GM12891 (cell line): ENCODE data around the gene SRGAP3.

Source experiments
- PAX5 ChIP-seq: IDR thresholded peaks from 2 replicates; pipeline ENCODE4 v1.6.1; 2011; ENCODE audit warnings: low read length, moderate library complexity, mild to moderate bottlenecking; ENCODE audit not compliant: insufficient read depth, severe bottlenecking
- POLR2A ChIP-seq: IDR thresholded peaks from 2 replicates; pipeline ENCODE4 v1.6.1; 2011; ENCODE audit warnings: low read depth, low read length, control low read depth
- POLR2AphosphoS5 ChIP-seq: IDR thresholded peaks from 2 replicates; pipeline ENCODE4 v1.6.1; 2011; ENCODE audit warnings: low read depth, low read length, control low read depth
- POU2F2 ChIP-seq: IDR thresholded peaks from 2 replicates; pipeline ENCODE4 v1.6.1; 2011; ENCODE audit warnings: low read depth, mild to moderate bottlenecking, control low read depth, low read length, moderate library complexity
- SPI1 ChIP-seq: IDR thresholded peaks from 2 replicates; pipeline ENCODE4 v1.6.1; 2011; ENCODE audit warnings: low read depth, low read length, control low read depth
- TAF1 ChIP-seq: IDR thresholded peaks from 2 replicates; pipeline ENCODE4 v1.6.1; 2011; ENCODE audit warnings: low read depth, low read length, control low read depth

DNA sequence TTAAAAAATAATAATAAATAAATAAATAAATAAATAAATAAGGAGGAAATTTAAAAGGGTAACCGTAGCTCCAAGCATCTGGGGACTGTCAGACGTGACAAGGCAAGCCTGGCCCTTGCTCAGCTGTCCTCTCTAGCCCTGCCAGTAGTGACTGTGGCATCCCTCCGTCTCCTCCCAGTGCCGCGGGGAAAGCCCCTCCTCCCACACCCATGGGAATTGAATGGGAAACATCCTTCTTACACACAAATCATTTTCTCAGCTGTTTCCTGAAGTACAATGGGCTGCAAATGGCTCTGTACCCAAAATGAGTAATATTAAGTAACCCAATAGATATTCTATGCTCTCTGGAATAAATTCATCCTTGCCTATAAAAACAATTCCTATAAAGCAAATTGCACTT is 184.6 kb downstream of the SRGAP3 start:
- TF ChIP-seq POLR2AphosphoS5 (no peak), POLR2A (no peak), TAF1 (no peak), SPI1 (no peak), PAX5 (no peak), POU2F2 (no peak)
